Upper lobe of left lung (tissue), 6 donors: ENCODE measurements around the gene SPOCK1. TPM values are rescaled to one million over a fixed set of nuclear protein-coding genes. Genes with fewer than 3 reads are reported as not detected.

Experiments
- ATAC-seq, 2 donors: fragments of 200-7000 bp; cut with Tn5 transposase; one replicate each; pipeline ENCODE4 v1.9.1; 2022; ENCODE audit warnings: mild to moderate bottlenecking in 2 of 2, moderate library complexity in 2 of 2; ENCODE audit not compliant: low FRiP score in 2 of 2
- DNase-seq, 2 donors: peaks; one replicate each; pipeline ENCODE4 v3.0.0-alpha.2; 2019 to 2020
- H3K27ac ChIP-seq, 4 donors: fragments of 200-600 bp; sonication (generic); one replicate each; pipeline ENCODE4 v1.5.1; 2016 to 2019
- H3K27me3 ChIP-seq, 4 donors: fragments of 200-600 bp; sonication (generic); one replicate each; pipeline ENCODE4 v1.5.1; 2017 to 2019
- H3K36me3 ChIP-seq, 4 donors: fragments of 200-600 bp; sonication (generic); one replicate each; pipeline ENCODE4 v1.5.1; 2016 to 2019
- H3K4me1 ChIP-seq, 4 donors: fragments of 200-600 bp; sonication (generic); one replicate each; pipeline ENCODE4 v1.5.1; 2018 to 2019
- H3K4me3 ChIP-seq, 4 donors: fragments of 200-600 bp; sonication (generic); one replicate each; pipeline ENCODE4 v1.5.1; 2017 to 2019; ENCODE audit warnings: mild to moderate bottlenecking in 2 of 4, moderate library complexity in 1 of 4
- H3K9me3 ChIP-seq, 4 donors: fragments of 200-600 bp; sonication (generic); one replicate each; pipeline ENCODE4 v1.5.1; 2018 to 2019
- EP300 ChIP-seq, 4 donors: sonication (generic); formaldehyde crosslinking; IDR thresholded peaks; one replicate each; pipeline ENCODE4 v1.5.1; 2017; ENCODE audit warnings: antibody characterized with exemption in 4 of 4, control low read depth in 2 of 4
- POLR2A ChIP-seq, 4 donors: fragments of 450-650 bp; IDR thresholded peaks; one replicate each; pipeline ENCODE4 v1.5.1; 2016 to 2017; ENCODE audit warnings: antibody characterized with exemption in 4 of 4, mild to moderate bottlenecking in 2 of 4
- POLR2AphosphoS5 ChIP-seq, 2 donors: sonication (generic); formaldehyde crosslinking; IDR thresholded peaks; one replicate each; pipeline ENCODE4 v1.5.1; 2017; ENCODE audit warnings: antibody characterized with exemption in 2 of 2
- WGBS, 2 donors: methylation state at CpG; one replicate each; pipeline ENCODE4 v1.1.5; 2017 to 2018; 5-methylcytosine and 5-hydroxymethylcytosine counted together
- total RNA-seq, 6 donors: library from RNA; depleted of rRNA in 4 of 6; stranded (reverse); fragments of >200 nt in 4 of 6; gene quantifications; one replicate each; pipeline versions ENCODE4 v1.1.0 to v1.2.1, GENCODE V29; 2016 to 2021
- TF ChIP-seq, protein P1 (sequence below), 6 experiments: fragments of 450-650 bp in 4 of 6; fragments of 200-600 bp in 2 of 6; sonication (generic) in 2 of 6; IDR thresholded peaks; one replicate each; pipeline ENCODE4 v1.5.1; 2016 to 2019; ENCODE audit warnings: antibody characterized with exemption in 6 of 6
- donor health status: DM: no; HTN: no; CAD: no; lungs with moderate emphysema.
- donor health status: DM: no; HTN: yes; CAD: no; lungs with severe emphysema.

The SPOCK1 gene
- total RNA-seq, 6 donors from 2014 or later = 0.33 to 16.6 (median 2.0) TPM; not detected in 1

DNA sequence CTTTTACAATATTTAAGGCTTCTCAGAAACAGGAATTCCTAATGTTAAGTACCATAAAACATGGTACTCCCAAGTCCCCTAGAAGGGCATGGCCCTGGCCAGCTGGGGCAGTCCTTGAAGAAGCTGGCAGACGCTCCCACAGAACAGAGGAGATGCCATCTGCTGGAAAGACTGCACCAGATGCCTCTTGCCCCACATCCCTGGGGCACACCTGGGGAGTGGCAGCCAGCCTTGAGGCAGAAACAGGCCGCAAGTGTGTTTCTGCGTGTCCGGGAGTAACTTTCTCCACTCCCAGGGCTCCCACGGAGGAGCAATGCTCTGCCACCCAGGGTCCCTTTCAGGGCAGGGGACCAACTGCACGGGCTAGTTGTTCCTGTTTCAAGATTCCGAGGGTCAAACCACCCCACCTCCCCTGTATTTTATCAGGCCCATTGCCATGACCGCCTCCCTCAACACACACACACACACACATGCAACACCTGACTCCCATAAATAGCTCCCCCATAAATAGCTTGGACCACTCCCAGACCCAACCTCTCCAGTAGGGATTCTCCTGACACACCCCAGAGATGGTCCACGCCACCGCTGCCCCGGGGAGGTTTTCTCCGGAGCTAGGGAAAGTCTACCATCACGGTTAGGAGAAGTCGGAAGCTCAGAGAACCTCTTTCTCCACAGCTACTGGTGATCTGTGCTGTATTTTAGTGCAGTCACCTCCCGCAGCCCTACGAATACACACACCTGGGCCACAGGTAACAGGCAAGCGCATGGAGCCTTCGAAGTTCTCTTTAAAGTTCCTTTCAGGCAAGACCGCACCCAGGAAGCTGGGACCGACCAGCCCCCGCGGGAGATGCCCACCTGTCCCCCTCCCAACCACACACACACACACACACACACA lies 1.5 kb downstream of the SPOCK1 start:
- H3K4me3 ChIP-seq = peak overlapping the region in 1 of 4 donors; percentile 43

DNA sequence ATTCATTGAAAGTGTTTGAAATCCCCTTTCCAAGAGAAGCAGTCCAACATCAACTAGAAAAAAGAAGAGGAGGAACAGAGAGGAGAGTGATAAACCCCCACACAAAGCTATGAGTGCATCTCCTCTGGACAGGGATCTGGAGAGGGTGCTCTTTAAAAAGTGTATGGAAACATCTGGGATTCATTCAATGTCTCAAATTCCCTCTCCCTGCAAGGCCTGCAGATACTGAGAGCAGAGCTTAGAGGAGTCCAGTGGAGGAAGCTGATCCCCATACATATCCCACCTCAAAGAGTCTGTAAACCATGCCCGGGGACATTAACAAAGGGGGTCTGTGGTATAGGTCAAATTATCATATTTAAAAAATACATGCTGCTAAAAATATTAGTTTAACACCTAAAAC lies 2.2 kb downstream of the SPOCK1 start:
- ATAC-seq (no peak), DNase-seq (no peak)
- Histone ChIP-seq H3K4me3 (no peak overlapping the region), H3K27ac (no peak overlapping the region), H3K27me3 (peaks cover 0 to 20% (median 10%) of the 10 kb centered on the region in 4 donors), H3K36me3 (no peaks in the 10 kb centered on the region), H3K9me3 (no peaks in the 10 kb centered on the region), H3K4me1 (peaks cover 6 to 13% (median 7%) of the 10 kb centered on the region in 4 donors)
- 76 to 89% methylated on average over 1 of the region's 1 CpG for WGBS, 2 donors
- no peak for TF ChIP-seq EP300 (IDR thresholded peaks at IDR 0.05)
- TF ChIP-seq, protein P1, sequence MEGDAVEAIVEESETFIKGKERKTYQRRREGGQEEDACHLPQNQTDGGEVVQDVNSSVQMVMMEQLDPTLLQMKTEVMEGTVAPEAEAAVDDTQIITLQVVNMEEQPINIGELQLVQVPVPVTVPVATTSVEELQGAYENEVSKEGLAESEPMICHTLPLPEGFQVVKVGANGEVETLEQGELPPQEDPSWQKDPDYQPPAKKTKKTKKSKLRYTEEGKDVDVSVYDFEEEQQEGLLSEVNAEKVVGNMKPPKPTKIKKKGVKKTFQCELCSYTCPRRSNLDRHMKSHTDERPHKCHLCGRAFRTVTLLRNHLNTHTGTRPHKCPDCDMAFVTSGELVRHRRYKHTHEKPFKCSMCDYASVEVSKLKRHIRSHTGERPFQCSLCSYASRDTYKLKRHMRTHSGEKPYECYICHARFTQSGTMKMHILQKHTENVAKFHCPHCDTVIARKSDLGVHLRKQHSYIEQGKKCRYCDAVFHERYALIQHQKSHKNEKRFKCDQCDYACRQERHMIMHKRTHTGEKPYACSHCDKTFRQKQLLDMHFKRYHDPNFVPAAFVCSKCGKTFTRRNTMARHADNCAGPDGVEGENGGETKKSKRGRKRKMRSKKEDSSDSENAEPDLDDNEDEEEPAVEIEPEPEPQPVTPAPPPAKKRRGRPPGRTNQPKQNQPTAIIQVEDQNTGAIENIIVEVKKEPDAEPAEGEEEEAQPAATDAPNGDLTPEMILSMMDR (IDR thresholded peaks at IDR 0.05) = no peak
- TF ChIP-seq POLR2A (IDR thresholded peaks at IDR 0.05) = no peak

More for the DNA sequence above, 1.5 kb downstream of the SPOCK1 start:
- Histone ChIP-seq H3K9me3 (no peaks in the 10 kb centered on the region), H3K4me1 (peaks cover 6 to 13% (median 7%) of the 10 kb centered on the region in 4 donors), H3K27ac (no peak overlapping the region), H3K36me3 (no peaks in the 10 kb centered on the region), H3K27me3 (peaks cover 0 to 20% (median 10%) of the 10 kb centered on the region in 4 donors)
- WGBS, 2 donors = 63 to 76% methylated on average over 10 to 22 of the region's 22 CpGs
- ATAC-seq (no peak), DNase-seq (peak in 1 of 2 donors; percentile 9)
- TF ChIP-seq POLR2A (IDR thresholded peaks at IDR 0.05) = no peak
- TF ChIP-seq, protein P1 (IDR thresholded peaks at IDR 0.05) = no peak
- TF ChIP-seq EP300 (IDR thresholded peaks at IDR 0.05) = no peak
- TF ChIP-seq POLR2AphosphoS5 (IDR thresholded peaks at IDR 0.05) = no peak

- no peak for DNase-seq
Measured at GRCh38 chr5:137492331-137492730, 6.8 kb downstream of the SPOCK1 start.

GRCh38 chr5:137491121-137491520 lies 8.0 kb downstream of the SPOCK1 start:
- DNase-seq = no peak
- TF ChIP-seq POLR2AphosphoS5 (IDR thresholded peaks at IDR 0.05) = no peak
- H3K4me3 ChIP-seq = no peak overlapping the region
- H3K9me3 ChIP-seq = no peaks in the 10 kb centered on the region
- ATAC-seq = no peak
- no peaks in the 10 kb centered on the region for H3K27me3 ChIP-seq
- H3K4me1 ChIP-seq = no peaks in the 10 kb centered on the region
- 59 to 85% methylated on average over 4 of the region's 4 CpGs for WGBS, 2 donors
- no peaks in the 10 kb centered on the region for H3K36me3 ChIP-seq
- no peak overlapping the region for H3K27ac ChIP-seq

More at GRCh38 chr5:137492331-137492730, 6.8 kb downstream of the SPOCK1 start:
- Histone ChIP-seq H3K9me3 (no peaks in the 10 kb centered on the region), H3K36me3 (no peaks in the 10 kb centered on the region), H3K4me1 (no peaks in the 10 kb centered on the region), H3K4me3 (no peak overlapping the region), H3K27me3 (peaks cover 0 to 2% (median 0%) of the 10 kb centered on the region in 4 donors), H3K27ac (no peak overlapping the region)
- TF ChIP-seq POLR2A (IDR thresholded peaks at IDR 0.05) (no peak), POLR2AphosphoS5 (IDR thresholded peaks at IDR 0.05) (no peak), EP300 (IDR thresholded peaks at IDR 0.05) (no peak)
- TF ChIP-seq, protein P1 (IDR thresholded peaks at IDR 0.05) = no peak
- no peak for ATAC-seq
- 86 to 91% methylated on average over 1 of the region's 1 CpG for WGBS, 2 donors

- WGBS, 2 donors = 88 to 93% methylated on average over 3 of the region's 3 CpGs
- H3K4me1 ChIP-seq = no peaks in the 10 kb centered on the region
- TF ChIP-seq EP300 (IDR thresholded peaks at IDR 0.05) = no peak
- TF ChIP-seq, protein P1 (IDR thresholded peaks at IDR 0.05) = no peak
- TF ChIP-seq POLR2A (IDR thresholded peaks at IDR 0.05) = no peak
- TF ChIP-seq POLR2AphosphoS5 (IDR thresholded peaks at IDR 0.05) = no peak
- no peaks in the 10 kb centered on the region for H3K9me3 ChIP-seq
- H3K4me3 ChIP-seq = no peak overlapping the region
- ATAC-seq (no peak), DNase-seq (no peak)
- H3K27me3 ChIP-seq = no peaks in the 10 kb centered on the region
- H3K27ac ChIP-seq = no peak overlapping the region
- H3K36me3 ChIP-seq = no peaks in the 10 kb centered on the region
Measured at GRCh38 chr5:137490591-137490990, 8.5 kb downstream of the SPOCK1 start.
